ENCODE results near the gene SMYD1. TPM values are rescaled to one million over a fixed set of nuclear protein-coding genes. Genes with fewer than 3 reads are reported as not detected.

SMYD1 gene
- total RNA-seq, 4 donors from 2014 or later, result 2.0 to 37.0 (median 13.2) TPM

GRCh38 chr2:88024509-88024908 is 43.1 kb upstream of the SMYD1 start:
- ATAC-seq, result no peak
- WGBS, 2 donors (ENCODE audit: low coverage in 1 of 2), result 58 to 83% methylated on average over 4 to 6 of the region's 6 CpGs
- H3K27me3 ChIP-seq, result no peaks in the 10 kb centered on the region
- H3K9me3 ChIP-seq, result no peaks in the 10 kb centered on the region
- no peak for TF ChIP-seq POLR2A (IDR thresholded peaks at IDR 0.05)
- no peak for TF ChIP-seq POLR2AphosphoS5 (IDR thresholded peaks at IDR 0.05)
- no peak for TF ChIP-seq EP300 (IDR thresholded peaks at IDR 0.05)
- no peak for TF ChIP-seq CTCF (IDR thresholded peaks at IDR 0.05)
- no peak overlapping the region for H3K27ac ChIP-seq
- H3K4me1 ChIP-seq, result no peaks in the 10 kb centered on the region
- no peak overlapping the region for H3K4me3 ChIP-seq
- peaks cover 0 to 34% of the 10 kb centered on the region in 2 donors for H3K36me3 ChIP-seq

GRCh38 chr2:88027697-88028389 is 39.8 kb upstream of the SMYD1 start:
- Histone ChIP-seq H3K27me3 (no peaks in the 10 kb centered on the region), H3K27ac (no peak overlapping the region), H3K4me3 (no peak overlapping the region), H3K36me3 (peaks cover 0 to 66% of the 10 kb centered on the region in 2 donors), H3K4me1 (no peaks in the 10 kb centered on the region), H3K9me3 (no peaks in the 10 kb centered on the region)
- WGBS, 2 donors (ENCODE audit: low coverage in 1 of 2), result 83 to 98% methylated on average over 5 to 9 of the region's 10 CpGs
- TF ChIP-seq POLR2A (IDR thresholded peaks at IDR 0.05) (no peak), POLR2AphosphoS5 (IDR thresholded peaks at IDR 0.05) (no peak), EP300 (IDR thresholded peaks at IDR 0.05) (no peak), CTCF (IDR thresholded peaks at IDR 0.05) (no peak)
- ATAC-seq, result no peak

GRCh38 chr2:88028931-88029330 is 38.7 kb upstream of the SMYD1 start:
- no peak for ATAC-seq
- H3K9me3 ChIP-seq, result no peaks in the 10 kb centered on the region
- WGBS, 2 donors (ENCODE audit: low coverage in 1 of 2), result 87 to 95% methylated on average over 4 of the region's 4 CpGs
- no peaks in the 10 kb centered on the region for H3K27me3 ChIP-seq
- no peaks in the 10 kb centered on the region for H3K4me1 ChIP-seq
- TF ChIP-seq POLR2AphosphoS5 (IDR thresholded peaks at IDR 0.05) (no peak), EP300 (IDR thresholded peaks at IDR 0.05) (no peak), POLR2A (IDR thresholded peaks at IDR 0.05) (no peak), CTCF (IDR thresholded peaks at IDR 0.05) (no peak)
- H3K27ac ChIP-seq, result no peak overlapping the region
- H3K4me3 ChIP-seq, result no peak overlapping the region
- H3K36me3 ChIP-seq, result peaks cover 0 to 77% of the 10 kb centered on the region in 2 donors

GRCh38 chr2:88032070-88032702 is 35.4 kb upstream of the SMYD1 start:
- 92 to 97% methylated on average over 7 of the region's 7 CpGs for WGBS, 2 donors (ENCODE audit: low coverage in 1 of 2)
- no peak overlapping the region for H3K27ac ChIP-seq
- no peak for ATAC-seq
- no peak for TF ChIP-seq EP300 (IDR thresholded peaks at IDR 0.05)
- TF ChIP-seq POLR2AphosphoS5 (IDR thresholded peaks at IDR 0.05), result no peak
- peaks cover 0 to 81% of the 10 kb centered on the region in 2 donors for H3K36me3 ChIP-seq
- no peaks in the 10 kb centered on the region for H3K4me1 ChIP-seq
- H3K27me3 ChIP-seq, result no peaks in the 10 kb centered on the region
- no peaks in the 10 kb centered on the region for H3K9me3 ChIP-seq
- no peak overlapping the region for H3K4me3 ChIP-seq

- WGBS, 2 donors (ENCODE audit: low coverage in 1 of 2), result 60% methylated on average over 2 of the region's 2 CpGs; no CpG with 5 or more reads in 1 of the 2 donors
- Histone ChIP-seq H3K4me3 (no peak overlapping the region), H3K9me3 (no peaks in the 10 kb centered on the region), H3K27me3 (no peaks in the 10 kb centered on the region), H3K27ac (no peak overlapping the region), H3K4me1 (no peaks in the 10 kb centered on the region), H3K36me3 (peaks cover 0 to 42% of the 10 kb centered on the region in 2 donors)
- ATAC-seq, result no peak
- no peak for TF ChIP-seq POLR2A (IDR thresholded peaks at IDR 0.05)
Measured at GRCh38 chr2:88036182-88036581, 31.4 kb upstream of the SMYD1 start.

- no peaks in the 10 kb centered on the region for H3K27me3 ChIP-seq
- peaks cover 0 to 40% of the 10 kb centered on the region in 2 donors for H3K36me3 ChIP-seq
- no peak for ATAC-seq
- no peak overlapping the region for H3K4me3 ChIP-seq
- no peak overlapping the region for H3K27ac ChIP-seq
- H3K9me3 ChIP-seq, result no peaks in the 10 kb centered on the region
- H3K4me1 ChIP-seq, result no peaks in the 10 kb centered on the region
- TF ChIP-seq POLR2AphosphoS5 (IDR thresholded peaks at IDR 0.05), result no peak
- no peak for TF ChIP-seq EP300 (IDR thresholded peaks at IDR 0.05)
- TF ChIP-seq CTCF (IDR thresholded peaks at IDR 0.05), result no peak
- no peak for TF ChIP-seq POLR2A (IDR thresholded peaks at IDR 0.05)
Measured at GRCh38 chr2:88036606-88037005, 31.0 kb upstream of the SMYD1 start.
